K562 (cell line): ENCODE measurements around the gene PYDC1. TPM values are rescaled to one million over a fixed set of nuclear protein-coding genes. Genes with fewer than 3 reads are reported as not detected.

Experiments used
- ATAC-seq: fragments of 200-7000 bp; cut with Tn5 transposase; 3 replicates; pipeline ENCODE4 v1.9.1; 2020; ENCODE audit warnings: moderate library complexity
- BruUV-seq: library from RNA; stranded (reverse); fragments of 400-500 nt; replicated peaks from 2 replicates; lab custom pipeline; 2021; lab: Mats Ljungman, UMichigan
- CTCF ChIA-PET: fragments of 300-600 bp; formaldehyde crosslinking; extraction: SDS; loops from one replicate; lab custom pipeline; 2021; ENCODE audit warnings: low intra/inter-chr PET ratio; lab: Yijun Ruan, JAX
- POLR2A ChIA-PET: fragments of 300-600, 350-650 bp; sonication (Branson Sonifier 250); formaldehyde crosslinking; extraction: SDS; loops from one replicate; lab custom pipeline; 2021; ENCODE audit warnings: antibody characterized with exemption, inconsistent platforms; lab: Yijun Ruan, JAX
- DNase-seq, 4 experiments: peaks; one replicate each; pipeline versions ENCODE4 v3.0.0 to v3.0.0-alpha.2; 2011 to 2018; ENCODE audit warnings: low spot score in 3 of 4, mixed read lengths in 3 of 4; ENCODE audit errors: extremely low read depth in 1 of 4
- FAIRE-seq: peaks from 2 replicates; lab custom pipeline; 2011; peaks lifted over from hg19 to GRCh38; lab: Jason Lieb, UNC
- H2AFZ ChIP-seq: 2 replicates; pipeline ENCODE4 v1.6.0; 2011; ENCODE audit warnings: low read depth, low read length, control low read depth, inconsistent platforms
- H3K27ac ChIP-seq: fragments of 200-600 bp; 3 replicates; pipeline ENCODE4 v1.8.0; 2011; ENCODE audit warnings: low read depth, mild to moderate bottlenecking, control low read depth, inconsistent platforms, low read length, moderate library complexity, mixed read lengths; ENCODE audit errors: extremely low read depth
- H3K27me3 ChIP-seq, 2 experiments: fragments of 300-600 bp in 1 of 2; 2 replicates in 1 of 2; 3 replicates in 1 of 2; pipeline versions ENCODE4 v1.6.0 to v1.8.0; 2011; ENCODE audit warnings: inconsistent platforms in 2 of 2, low read length in 2 of 2, mild to moderate bottlenecking in 1 of 2, mixed read lengths in 1 of 2, moderate library complexity in 1 of 2; ENCODE audit not compliant: control insufficient read depth in 2 of 2, insufficient read depth in 2 of 2
- H3K36me3 ChIP-seq: fragments of 300-600 bp; 3 replicates; pipeline ENCODE4 v1.8.0; 2011; ENCODE audit warnings: mild to moderate bottlenecking, low read length, inconsistent platforms; ENCODE audit not compliant: control insufficient read depth, insufficient read depth
- H3K4me1 ChIP-seq, 2 experiments: fragments of 200-600 bp in 1 of 2; replicated peaks in 1 of 2; 2 replicates in 1 of 2; 3 replicates in 1 of 2; pipeline versions ENCODE4 v1.5.1 to v1.8.0; 2011; ENCODE audit warnings: inconsistent platforms in 2 of 2, low read length in 2 of 2, mild to moderate bottlenecking in 1 of 2, mixed read lengths in 1 of 2, moderate library complexity in 1 of 2; ENCODE audit not compliant: control insufficient read depth in 2 of 2, insufficient read depth in 2 of 2
- H3K4me2 ChIP-seq: 2 replicates; pipeline ENCODE4 v1.6.1; 2011; ENCODE audit warnings: low read length, control low read depth, inconsistent platforms, mixed read lengths; ENCODE audit not compliant: insufficient read depth
- H3K4me3 ChIP-seq: fragments of 200-600 bp; sonication (generic), shearing (Covaris generic); 2 replicates; pipeline ENCODE4 v1.5.1; 2016; ENCODE audit warnings: control low read depth, inconsistent platforms
- H3K79me2 ChIP-seq: fragments of 200-600 bp; 3 replicates; pipeline ENCODE4 v1.8.0; 2011; ENCODE audit warnings: low read length, inconsistent platforms; ENCODE audit not compliant: control insufficient read depth, insufficient read depth
- H3K9ac ChIP-seq, 2 experiments: 2 replicates each; pipeline versions ENCODE4 v1.6.0 to v1.6.1; 2011; ENCODE audit warnings: low read depth in 2 of 2, low read length in 2 of 2, control low read depth in 1 of 2, inconsistent platforms in 1 of 2, mild to moderate bottlenecking in 1 of 2, mixed read lengths in 1 of 2; ENCODE audit not compliant: insufficient read depth in 1 of 2
- H3K9me1 ChIP-seq: one replicate; pipeline ENCODE4 v1.6.0; 2011; ENCODE audit warnings: inconsistent platforms, mild to moderate bottlenecking, low read length, moderate library complexity; ENCODE audit not compliant: control insufficient read depth, insufficient read depth
- H3K9me3 ChIP-seq: replicated peaks from 2 replicates; pipeline ENCODE4 v1.5.1; 2011; ENCODE audit warnings: low read depth, low read length, inconsistent platforms; ENCODE audit not compliant: control insufficient read depth, insufficient read depth
- H4K20me1 ChIP-seq: replicated peaks from 2 replicates; pipeline ENCODE4 v1.6.1; 2011; ENCODE audit warnings: low read length, inconsistent platforms, mixed read lengths; ENCODE audit not compliant: control insufficient read depth, insufficient read depth
- FOXA3 ChIP-seq, 2 experiments: fragments of 450-650 bp in 1 of 2; sonication (generic) in 1 of 2; formaldehyde crosslinking; IDR thresholded peaks in 1 of 2; conservative IDR thresholded peaks in 1 of 2; 2 replicates each; pipeline versions ENCODE4 v1.4.0 to v1.8.0; 2020 to 2022; ENCODE audit warnings: mild to moderate bottlenecking in 2 of 2, missing genetic modification reagents in 1 of 2
- KAT7 ChIP-seq: sonication (generic); formaldehyde crosslinking; IDR thresholded peaks from 2 replicates; pipeline ENCODE4 v1.8.0; 2022; ENCODE audit warnings: missing genetic modification reagents, mild to moderate bottlenecking, borderline replicate concordance
- POLR2A ChIP-seq: fragments of 450-650 bp; conservative IDR thresholded peaks from 2 replicates; pipeline ENCODE4 v1.6.1; 2016
- ZNF785 ChIP-seq: fragments of 250-450 bp; sonication (Bioruptor Pico); IDR thresholded peaks from 2 replicates; pipeline ENCODE4 v1.4.0; 2020; ENCODE audit warnings: mild to moderate bottlenecking
- whole genome bisulfite sequencing: fragments of 100-300 bp; shearing (Covaris generic); methylation state at CpG from one replicate; pipeline ENCODE4 v1.1.6; 2016; ENCODE audit warnings: low coverage, mixed read lengths; ENCODE audit not compliant: insufficient coverage; ENCODE audit errors: missing lambda C conversion rate; 5-methylcytosine and 5-hydroxymethylcytosine counted together
- in situ Hi-C: fragments of 300-500 bp; cut with MboI; formaldehyde crosslinking; loops from 4 replicates; pipeline ENCODE4 v1.15.0; 2018; ENCODE audit warnings: inconsistent platforms, mixed read lengths
- intact Hi-C: fragments of 100-400 bp; cut with micrococcal nuclease; formaldehyde crosslinking; loops from 2 replicates; pipeline ENCODE4 v1.14.2; 2022
- polyA plus RNA-seq, 8 experiments: library from polyadenylated mRNA; depleted of rRNA in 4 of 8; stranded (reverse) in 5 of 8; unstranded in 3 of 8; fragments of >200 nt; fragmentation: Nextera tagmentation in 2 of 8; fragmentation: Illumina TruSeq in 1 of 8; extraction: Ambion mirVana in 2 of 8; extraction: Trizol in 1 of 8; gene quantifications; 2 replicates each; pipeline versions ENCODE4 v1.2.1 to v1.2.3, GENCODE V29; 2011 to 2014; ENCODE audit warnings: inconsistent platforms in 1 of 8, missing spikeins in 1 of 8
- total RNA-seq, 7 experiments: library from RNA; depleted of rRNA in 6 of 7; stranded (reverse); fragments of >200 nt in 6 of 7; fragmentation: Illumina TruSeq in 2 of 7; extraction: Trizol in 2 of 7; gene quantifications; 2 replicates each; pipeline versions ENCODE4 v1.2.1 to v1.2.3, GENCODE V29; 2011 to 2021; ENCODE audit warnings: low replicate concordance in 1 of 7
- TF ChIP-seq, protein P1 (sequence below): sonication (generic); formaldehyde crosslinking; IDR thresholded peaks from 2 replicates; pipeline ENCODE4 v1.8.0; 2023; ENCODE audit warnings: mild to moderate bottlenecking, missing genetic modification reagents

The PYDC1 gene
- total and polyA plus RNA-seq, 9 of the 15 experiments (the other 6 are each of a cell fraction or from before 2014, with no cell fraction given) = not detected

DNA sequence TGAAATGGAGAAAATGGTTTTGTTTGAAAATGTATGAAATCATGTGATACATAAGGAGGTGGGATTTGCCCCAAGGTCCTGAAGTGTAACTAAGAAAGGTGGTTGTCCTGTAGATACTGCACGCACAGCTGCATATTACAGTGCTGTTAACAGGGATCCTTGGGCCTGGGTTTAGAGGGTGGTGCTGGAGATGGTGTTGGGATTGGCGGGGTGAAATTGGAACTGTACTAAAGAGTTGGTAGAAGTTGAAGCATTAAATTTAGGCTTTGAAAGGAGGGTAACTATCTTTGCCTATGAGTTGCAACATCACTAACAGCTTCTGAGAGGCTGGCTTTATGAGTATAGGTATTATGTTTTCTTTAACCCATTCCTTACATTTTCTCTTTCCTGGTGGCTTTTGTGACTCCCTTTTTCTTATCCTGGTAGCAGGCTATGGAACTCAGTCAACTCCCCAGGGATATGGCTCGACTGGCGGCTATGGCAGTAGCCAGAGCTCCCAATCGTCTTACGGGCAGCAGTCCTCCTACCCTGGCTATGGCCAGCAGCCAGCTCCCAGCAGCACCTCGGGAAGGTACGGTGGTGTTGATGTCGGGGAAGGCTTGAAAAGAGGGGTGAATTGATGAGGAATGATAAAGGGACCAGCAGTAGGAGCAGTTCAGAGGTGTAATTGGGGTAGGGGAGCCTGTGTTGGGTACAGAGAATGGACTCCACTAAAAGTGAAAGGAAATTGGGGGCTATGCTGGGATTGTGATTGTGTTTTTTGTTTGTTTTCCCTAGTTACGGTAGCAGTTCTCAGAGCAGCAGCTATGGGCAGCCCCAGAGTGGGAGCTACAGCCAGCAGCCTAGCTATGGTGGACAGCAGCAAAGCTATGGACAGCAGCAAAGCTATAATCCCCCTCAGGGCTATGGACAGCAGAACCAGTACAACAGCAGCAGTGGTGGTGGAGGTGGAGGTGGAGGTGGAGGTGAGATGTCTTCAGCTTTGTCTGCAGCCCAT, 33.2 kb downstream of the PYDC1 start:
- in situ Hi-C loops = no loop called here
- no peak for FAIRE-seq
- H3K4me3 ChIP-seq = peak overlapping the region; percentile 81; the same call in 1 of the 2 replicates
- CTCF ChIA-PET = no interaction called here
- peaks cover 76% of the 10 kb centered on the region for H3K36me3 ChIP-seq
- no TSS peak for BruUV-seq
- POLR2A ChIA-PET = interaction anchor here (0.6 to 3.5 kb wide), 10 partner anchors 11 to 230 kb away, joined by 3 to 31 read pairs (median 4); no protein-coding TSS in a partner anchor
- peaks cover 95% of the 10 kb centered on the region for H3K79me2 ChIP-seq
- H3K9me1 ChIP-seq = peaks cover 8% of the 10 kb centered on the region
- peak overlapping the region; percentile 8 to 61; a peak in 2 of 4 replicates for H3K9ac ChIP-seq
- no peaks in the 10 kb centered on the region; a peak in 1 of 5 replicates for H3K27me3 ChIP-seq
- no peak overlapping the region for H2AFZ ChIP-seq
- peaks cover 49% of the 10 kb centered on the region for H4K20me1 ChIP-seq
- TF ChIP-seq ZNF785 (CRISPR knock-in tag) = no peak
- peak; percentile 69; the same call in 1 of the 2 replicates for TF ChIP-seq KAT7 (CRISPR knock-in tag)
- 0 out of 4 replicates have a peak, but pooled peaks of 1 of the 2 experiments have one; percentile 18 for TF ChIP-seq FOXA3 (CRISPR knock-in tag; conservative IDR thresholded peaks at IDR 0.05 in 1 of 2, IDR thresholded peaks at IDR 0.05 in 1 of 2)
- peak; percentile 42; the same call in 1 of the 2 replicates for TF ChIP-seq POLR2A
- TF ChIP-seq, protein P1, sequence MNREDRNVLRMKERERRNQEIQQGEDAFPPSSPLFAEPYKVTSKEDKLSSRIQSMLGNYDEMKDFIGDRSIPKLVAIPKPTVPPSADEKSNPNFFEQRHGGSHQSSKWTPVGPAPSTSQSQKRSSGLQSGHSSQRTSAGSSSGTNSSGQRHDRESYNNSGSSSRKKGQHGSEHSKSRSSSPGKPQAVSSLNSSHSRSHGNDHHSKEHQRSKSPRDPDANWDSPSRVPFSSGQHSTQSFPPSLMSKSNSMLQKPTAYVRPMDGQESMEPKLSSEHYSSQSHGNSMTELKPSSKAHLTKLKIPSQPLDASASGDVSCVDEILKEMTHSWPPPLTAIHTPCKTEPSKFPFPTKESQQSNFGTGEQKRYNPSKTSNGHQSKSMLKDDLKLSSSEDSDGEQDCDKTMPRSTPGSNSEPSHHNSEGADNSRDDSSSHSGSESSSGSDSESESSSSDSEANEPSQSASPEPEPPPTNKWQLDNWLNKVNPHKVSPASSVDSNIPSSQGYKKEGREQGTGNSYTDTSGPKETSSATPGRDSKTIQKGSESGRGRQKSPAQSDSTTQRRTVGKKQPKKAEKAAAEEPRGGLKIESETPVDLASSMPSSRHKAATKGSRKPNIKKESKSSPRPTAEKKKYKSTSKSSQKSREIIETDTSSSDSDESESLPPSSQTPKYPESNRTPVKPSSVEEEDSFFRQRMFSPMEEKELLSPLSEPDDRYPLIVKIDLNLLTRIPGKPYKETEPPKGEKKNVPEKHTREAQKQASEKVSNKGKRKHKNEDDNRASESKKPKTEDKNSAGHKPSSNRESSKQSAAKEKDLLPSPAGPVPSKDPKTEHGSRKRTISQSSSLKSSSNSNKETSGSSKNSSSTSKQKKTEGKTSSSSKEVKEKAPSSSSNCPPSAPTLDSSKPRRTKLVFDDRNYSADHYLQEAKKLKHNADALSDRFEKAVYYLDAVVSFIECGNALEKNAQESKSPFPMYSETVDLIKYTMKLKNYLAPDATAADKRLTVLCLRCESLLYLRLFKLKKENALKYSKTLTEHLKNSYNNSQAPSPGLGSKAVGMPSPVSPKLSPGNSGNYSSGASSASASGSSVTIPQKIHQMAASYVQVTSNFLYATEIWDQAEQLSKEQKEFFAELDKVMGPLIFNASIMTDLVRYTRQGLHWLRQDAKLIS (CRISPR knock-in tag) = 0 out of 2 replicates have a peak, but pooled peaks have one; percentile 40
- TF ChIP-seq, all 486 proteins: peak for 4
- peak overlapping the region; percentile 87; the same call in 1 of the 2 replicates for H3K4me2 ChIP-seq
- no peaks in the 10 kb centered on the region for H3K9me3 ChIP-seq
- WGBS = 92% methylated on average over 10 of the region's 10 CpGs
- peaks cover 18 to 22% of the 10 kb centered on the region in 2 experiments for H3K4me1 ChIP-seq
- intact Hi-C loops = loop anchor here (10.0 kb wide), 1 partner anchor 261 kb away; the partner anchor contains the start of gene ZNF843
- H3K27ac ChIP-seq = peak overlapping the region; percentile 33; the same call in 1 of the 3 replicates
- ATAC-seq (no peak), DNase-seq (peak in 1 of 4 experiments; percentile 24)
